ENCODE results near the gene DIP2B.

GRCh38 chr12:50780013-50780412 lies 275.2 kb downstream of the DIP2B start:
- TF ChIP-seq POLR2AphosphoS5 (IDR thresholded peaks at IDR 0.05; ENCODE audit: borderline replicate concordance, low read depth, low read length) (no peak), EZH2 (IDR thresholded peaks at IDR 0.05) (no peak), FOXP2 (optimal IDR thresholded peaks at IDR 0.05; ENCODE audit: control extremely low read depth, extremely low read length, insufficient read depth) (no peak)
